Activated CD8-positive, alpha-beta memory T cell treated with anti-CD3 and anti-CD28 coated beads for 1 hour (primary cell): ENCODE results near the gene XRCC4.

Experiments used
- DNase-seq, 2 donors: peaks; one replicate each; pipeline ENCODE4 v3.0.0-alpha.2; 2020; ENCODE audit warnings: low read depth in 1 of 2; ENCODE audit errors: extremely low read depth in 1 of 2

XRCC4 gene

GRCh38 chr5:83371726-83372125, 294.4 kb downstream of the XRCC4 start:
- no peak for DNase-seq

DNA sequence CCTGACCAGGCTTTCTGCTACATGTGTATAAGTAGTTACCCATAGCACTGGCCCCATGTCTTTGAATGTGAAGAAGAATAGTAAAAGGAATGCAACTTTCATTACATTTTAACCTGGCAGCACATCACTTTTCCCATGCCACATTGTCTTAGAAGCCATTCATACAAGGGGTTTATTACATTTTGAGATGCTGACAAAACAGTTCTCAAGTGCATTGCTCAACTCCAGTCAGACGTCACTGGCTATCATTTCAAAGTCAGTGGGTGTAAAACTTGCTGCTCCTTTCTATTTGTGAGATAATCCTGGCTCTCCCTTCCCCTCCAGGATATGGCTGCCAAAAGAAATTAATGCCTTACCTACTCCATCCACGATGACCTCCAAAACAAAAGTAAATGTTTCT, 297.2 kb downstream of the XRCC4 start:
- no peak for DNase-seq

- DNase-seq, result no peak
Measured at GRCh38 chr5:83375049-83375745, 297.9 kb downstream of the XRCC4 start.

DNA sequence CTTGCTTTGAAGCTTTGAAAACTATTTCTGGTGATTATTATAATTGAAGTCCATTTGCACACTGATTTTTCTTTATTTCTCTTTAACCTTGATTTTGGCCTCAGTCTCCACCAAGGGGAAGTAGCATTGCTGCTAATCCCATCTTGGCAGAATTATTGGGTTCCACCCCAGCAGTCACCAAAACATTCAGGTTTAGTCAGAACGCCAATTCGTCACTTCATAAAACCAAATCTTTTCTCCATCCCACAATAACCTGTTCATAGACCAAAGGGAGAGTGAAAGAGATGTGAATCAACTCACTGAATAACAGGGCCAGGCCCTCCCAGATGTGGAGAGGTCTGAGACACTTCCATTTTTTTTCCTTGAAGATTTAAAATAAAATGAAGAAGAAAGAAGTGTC, 299.1 kb downstream of the XRCC4 start:
- DNase-seq, result no peak

- DNase-seq, result no peak
Measured at GRCh38 chr5:83377131-83377865, 300.0 kb downstream of the XRCC4 start.

GRCh38 chr5:83378624-83379289, 301.4 kb downstream of the XRCC4 start:
- no peak for DNase-seq

GRCh38 chr5:83385812-83386211, 308.5 kb downstream of the XRCC4 start:
- DNase-seq, result no peak

- DNase-seq, result no peak
Measured at GRCh38 chr5:83387041-83387440, 309.7 kb downstream of the XRCC4 start.

- DNase-seq, result no peak
Measured at GRCh38 chr5:83388608-83389007, 311.3 kb downstream of the XRCC4 start.

GRCh38 chr5:83392766-83393503, 315.6 kb downstream of the XRCC4 start:
- DNase-seq, result no peak

GRCh38 chr5:83393504-83393866, 316.1 kb downstream of the XRCC4 start:
- no peak for DNase-seq

- DNase-seq, result no peak
Measured at GRCh38 chr5:83394190-83394589, 316.8 kb downstream of the XRCC4 start.

- no peak for DNase-seq
Measured at GRCh38 chr5:83396662-83397061, 319.3 kb downstream of the XRCC4 start.

DNA sequence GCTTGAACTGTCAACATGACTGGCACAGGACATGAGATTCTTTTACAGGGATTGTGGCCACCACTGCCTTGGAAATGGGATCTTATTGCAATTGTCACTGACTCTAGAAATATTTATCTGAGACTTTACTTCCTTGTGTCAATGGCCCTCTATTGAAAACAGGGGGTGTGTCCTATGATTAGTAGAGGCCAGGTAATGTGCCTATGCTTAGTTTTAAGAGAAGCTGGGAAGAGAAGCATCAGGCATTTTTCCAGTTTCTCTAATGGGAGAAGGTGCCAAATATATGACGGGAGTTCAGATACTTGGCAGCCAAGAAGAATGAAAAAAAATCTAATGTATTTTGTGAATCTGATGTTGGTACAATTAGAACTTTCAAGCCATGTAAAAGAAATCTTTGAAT, 320.3 kb downstream of the XRCC4 start:
- DNase-seq, result no peak

DNA sequence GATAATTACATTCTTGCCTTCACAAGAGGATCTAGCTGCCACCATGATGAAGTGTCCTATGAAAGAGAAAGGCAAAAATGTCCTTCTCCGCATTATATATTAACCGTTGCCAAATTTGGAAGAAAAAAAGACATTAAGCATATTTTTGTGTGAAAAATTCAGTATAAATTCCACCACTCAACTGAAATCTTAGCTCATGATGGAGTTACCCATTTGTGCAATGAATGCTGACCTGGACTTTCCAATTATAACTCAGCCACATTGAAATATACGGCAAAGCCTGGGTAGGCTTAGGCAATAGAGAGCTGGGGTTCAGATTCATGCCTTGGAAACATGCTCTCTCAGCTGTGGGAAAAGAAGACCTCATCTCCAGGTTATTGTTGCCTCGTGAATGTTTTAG, 322.9 kb downstream of the XRCC4 start:
- no peak for DNase-seq

- no peak for DNase-seq
Measured at GRCh38 chr5:83400701-83401100, 323.4 kb downstream of the XRCC4 start.

- no peak for DNase-seq
Measured at GRCh38 chr5:83401122-83401731, 323.9 kb downstream of the XRCC4 start.

- no peak for DNase-seq
Measured at GRCh38 chr5:83401775-83402174, 324.4 kb downstream of the XRCC4 start.
